Daoy (cell line): ENCODE measurements around the gene GMCL2. TPM values are rescaled to one million over a fixed set of nuclear protein-coding genes. Genes with fewer than 3 reads are reported as not detected.

Source experiments
- DNase-seq: peaks from one replicate; pipeline ENCODE4 v3.0.0-alpha.2; 2015; ENCODE audit warnings: low read depth
- total RNA-seq: library from RNA; depleted of rRNA; stranded (reverse); fragments of >200 nt; shearing (Covaris generic); gene quantifications from 2 replicates; pipeline ENCODE4 v1.2.3, GENCODE V29; 2014; rRNA removed

GMCL2 gene
- total RNA-seq, 1 experiment from 2014 or later, result not detected

- no peak for DNase-seq
Observed at GRCh38 chr5:178143246-178143645, 43.9 kb downstream of the GMCL2 start.

GRCh38 chr5:178142642-178143041, 44.5 kb downstream of the GMCL2 start:
- DNase-seq, result no peak

- no peak for DNase-seq
Observed at GRCh38 chr5:178141550-178141949, 45.6 kb downstream of the GMCL2 start.

GRCh38 chr5:178137991-178138390, 49.2 kb downstream of the GMCL2 start:
- no peak for DNase-seq

GRCh38 chr5:178136990-178137389, 50.2 kb downstream of the GMCL2 start:
- no peak for DNase-seq

Other genes starting within 250 kb of the GMCL2 start
- not detected in 2 replicates for gene PROP1, start 191.1 kb downstream of the GMCL2 start, total RNA-seq
- 3.5 and 4.6 TPM in 2 replicates for gene N4BP3, start 73.8 kb downstream of the GMCL2 start, total RNA-seq
- 19.2 and 34.8 TPM in 2 replicates for gene RMND5B, start 56.4 kb downstream of the GMCL2 start, total RNA-seq
- 634 and 724 TPM in 2 replicates for gene NHP2, start 33.5 kb downstream of the GMCL2 start, total RNA-seq
- gene HNRNPAB, start 17.2 kb upstream of the GMCL2 start, total RNA-seq, result 152 and 169 TPM in 2 replicates
- 12.3 and 14.1 TPM in 2 replicates for gene PHYKPL, start 45.4 kb upstream of the GMCL2 start, total RNA-seq